Activated CD8-positive, alpha-beta memory T cell treated with anti-CD3 and anti-CD28 coated beads, Interleukin-2, amount 10 ng/mL, durations not matched to agents 7 days and 5 days (primary cell): ENCODE results near the gene SLFN5. TPM values are rescaled to one million over a fixed set of nuclear protein-coding genes. Genes with fewer than 3 reads are reported as not detected.
"Not testable (repeated sequence)": the region's sequence is repeated elsewhere in the genome, so short reads cannot be mapped to it uniquely, and the experiment has no call there.

Source experiments
- ATAC-seq: fragments of 150-1000 bp; cut with Tn5 transposase; one replicate; pipeline ENCODE4 v1.10.0; 2021; ENCODE audit warnings: moderate library complexity
- CTCF ChIA-PET: fragments of 350-600 bp; sonication (Branson Sonifier 250); formaldehyde crosslinking; loops from one replicate; lab custom pipeline; 2021; ENCODE audit warnings: antibody characterized with exemption; lab: Charles Lee
- DNase-seq: peaks from one replicate; pipeline ENCODE4 v3.0.0-alpha.2; 2020
- H3K27ac Mint-ChIP-seq: one replicate; pipeline ENCODE4 v1.8.0; 2021; ENCODE audit warnings: mild to moderate bottlenecking, mixed read lengths
- H3K27me3 Mint-ChIP-seq: one replicate; pipeline ENCODE4 v1.8.0; 2021; ENCODE audit warnings: mixed read lengths
- H3K36me3 Mint-ChIP-seq: one replicate; pipeline ENCODE4 v1.8.0; 2021; ENCODE audit warnings: mild to moderate bottlenecking, mixed read lengths
- H3K4me1 Mint-ChIP-seq: one replicate; pipeline ENCODE4 v1.8.0; 2021; ENCODE audit warnings: mixed read lengths
- H3K4me3 Mint-ChIP-seq: one replicate; pipeline ENCODE4 v1.8.0; 2021; ENCODE audit warnings: mild to moderate bottlenecking, moderate library complexity, mixed read lengths
- H3K9me3 Mint-ChIP-seq: one replicate; pipeline ENCODE4 v1.8.0; 2022; ENCODE audit warnings: low read depth, mixed read lengths
- total RNA-seq, 2 experiments: library from RNA; stranded (reverse); gene quantifications; one replicate each; pipeline ENCODE4 v1.2.3, GENCODE V29; 2021

The SLFN5 gene
- total RNA-seq, 2 experiments from 2014 or later: 158 to 193 TPM

DNA sequence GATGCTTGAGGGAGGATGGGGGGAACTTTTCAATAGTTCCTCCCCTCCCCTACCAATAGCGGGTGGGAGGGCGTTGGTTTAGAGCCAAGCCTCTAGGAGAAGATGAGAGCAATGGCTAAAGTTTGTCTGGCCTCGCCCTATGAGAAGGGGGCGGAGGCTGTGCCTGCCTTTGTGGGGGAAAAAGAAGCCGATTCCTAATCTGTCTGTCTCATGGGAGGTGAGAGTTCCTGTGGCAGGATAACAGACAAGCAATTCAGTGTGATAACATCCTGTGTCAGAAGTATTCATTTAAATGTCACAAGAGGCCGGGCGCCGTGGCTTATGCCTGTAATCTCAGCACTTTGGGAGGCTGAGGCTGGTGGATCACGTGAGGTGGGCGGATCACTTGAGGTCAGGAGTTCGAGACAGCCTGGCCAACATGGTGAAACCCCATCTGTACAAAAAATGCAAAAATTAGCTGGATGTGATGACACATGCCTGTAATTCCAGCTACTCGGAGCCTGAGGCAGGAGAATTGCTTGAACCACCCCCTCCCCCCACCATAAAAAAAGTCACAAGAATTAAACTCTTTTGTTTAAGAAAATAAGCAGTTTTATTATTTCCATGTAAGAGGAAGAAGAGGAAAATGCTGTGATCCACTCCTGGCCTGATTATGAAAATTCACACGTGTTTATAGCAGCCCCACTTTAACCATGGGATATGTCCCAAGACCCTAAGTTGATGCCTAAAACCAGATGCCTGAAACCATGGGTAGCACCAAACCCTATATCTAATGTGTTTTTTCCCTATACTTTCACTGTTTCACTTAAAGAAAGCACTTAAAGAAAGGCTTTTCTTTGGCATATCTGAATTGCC is 1.7 kb downstream of the SLFN5 start:
- peak overlapping the region; percentile 100 for H3K4me3 Mint-ChIP-seq
- H3K4me1 Mint-ChIP-seq: peaks cover 64% of the 10 kb centered on the region
- no peaks in the 10 kb centered on the region for H3K9me3 Mint-ChIP-seq
- H3K27me3 Mint-ChIP-seq: no peaks in the 10 kb centered on the region
- H3K27ac Mint-ChIP-seq: peak overlapping the region; percentile 99
- peaks cover 74% of the 10 kb centered on the region for H3K36me3 Mint-ChIP-seq
- ATAC-seq (peak; percentile 52), DNase-seq (peak; percentile 93)
- CTCF ChIA-PET: interaction anchor here (0.9 to 6.2 kb wide), 2 partner anchors 31 to 293 kb away, joined by 3 to 58 read pairs; partner anchors contain the start of gene SLFN12L

DNA sequence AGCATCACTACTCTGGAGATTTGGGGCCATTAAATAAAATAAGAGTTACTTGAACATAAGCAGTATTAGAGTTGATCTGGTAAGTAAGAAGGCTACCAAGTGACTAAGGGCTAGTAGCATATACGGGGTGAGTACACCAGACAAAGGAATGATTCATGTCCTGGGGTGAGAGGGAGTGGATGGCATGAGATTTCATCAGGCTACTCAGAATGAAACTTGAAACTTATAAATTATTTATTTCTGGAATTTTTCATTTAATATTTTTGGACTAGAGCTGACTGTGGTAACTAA is 2.3 kb downstream of the SLFN5 start:
- Mint-ChIP-seq H3K4me3 (peak overlapping the region; percentile 100), H3K9me3 (no peaks in the 10 kb centered on the region), H3K27ac (peak overlapping the region; percentile 99), H3K27me3 (no peaks in the 10 kb centered on the region), H3K4me1 (peaks cover 64% of the 10 kb centered on the region), H3K36me3 (peaks cover 75% of the 10 kb centered on the region)
- CTCF ChIA-PET: no interaction called here
- ATAC-seq (no peak), DNase-seq (no peak)

DNA sequence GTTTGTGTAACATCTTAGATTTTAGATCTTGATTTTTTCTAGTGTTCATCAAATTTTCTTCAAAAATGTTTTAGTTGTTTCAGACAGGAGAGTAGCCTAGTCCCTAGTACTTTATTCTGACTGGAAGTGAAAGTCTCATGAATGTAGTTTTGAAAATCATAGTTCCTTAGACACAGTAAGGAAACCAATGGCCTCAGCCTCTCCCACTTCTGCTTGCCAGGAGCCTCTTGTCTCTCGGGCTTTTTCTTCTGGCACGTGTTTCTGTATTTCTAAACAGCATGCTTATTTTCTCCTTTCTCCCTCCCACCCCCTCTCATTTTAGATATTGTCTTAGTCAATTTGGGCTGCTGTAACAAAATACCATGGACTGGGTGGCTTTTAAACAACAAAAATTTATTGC is 9.8 kb downstream of the SLFN5 start:
- H3K4me3 Mint-ChIP-seq: no peak overlapping the region
- DNase-seq (no peak), ATAC-seq (no peak)
- no peaks in the 10 kb centered on the region for H3K27me3 Mint-ChIP-seq
- H3K4me1 Mint-ChIP-seq: peaks cover 77% of the 10 kb centered on the region
- no peaks in the 10 kb centered on the region for H3K9me3 Mint-ChIP-seq
- peak overlapping the region; percentile 32 for H3K27ac Mint-ChIP-seq
- H3K36me3 Mint-ChIP-seq: peaks cover 76% of the 10 kb centered on the region
- CTCF ChIA-PET: no interaction called here

DNA sequence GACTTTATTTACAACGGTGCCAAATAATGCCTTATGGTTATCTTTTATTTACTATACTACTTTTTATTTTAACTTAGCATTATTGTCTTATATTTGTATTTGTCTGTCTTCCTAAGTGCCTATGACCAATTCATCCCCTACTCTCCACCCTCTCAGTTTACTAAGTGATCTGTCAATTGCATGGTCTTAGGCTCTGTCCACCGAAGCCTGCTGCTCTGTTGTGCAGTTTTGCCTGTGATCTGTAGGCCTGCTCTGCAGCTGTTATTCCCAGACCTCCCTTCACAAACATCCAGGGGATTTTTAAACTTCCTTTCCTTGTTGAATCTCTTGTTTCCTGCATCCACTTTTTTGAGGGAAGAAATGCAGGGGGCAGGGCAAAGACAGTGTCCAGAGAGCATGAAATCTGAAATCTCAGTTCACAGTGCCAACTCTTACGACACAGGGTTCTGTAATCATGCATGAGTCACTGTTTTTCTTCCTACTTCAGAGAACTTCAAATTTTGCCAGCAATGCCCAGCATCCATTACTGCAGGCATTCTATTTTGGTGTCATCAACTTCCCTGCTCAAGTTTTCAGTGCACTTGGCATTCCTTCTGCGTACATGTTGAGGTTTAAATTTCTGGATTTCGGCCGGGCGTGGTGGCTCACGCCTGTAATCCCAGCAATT is 11.4 kb downstream of the SLFN5 start:
- no peaks in the 10 kb centered on the region for H3K9me3 Mint-ChIP-seq
- CTCF ChIA-PET: no interaction called here
- H3K36me3 Mint-ChIP-seq: peaks cover 77% of the 10 kb centered on the region
- ATAC-seq: no peak
- H3K4me3 Mint-ChIP-seq: no peak overlapping the region
- no peaks in the 10 kb centered on the region for H3K27me3 Mint-ChIP-seq
- peaks cover 73% of the 10 kb centered on the region for H3K4me1 Mint-ChIP-seq
- H3K27ac Mint-ChIP-seq: no peak overlapping the region
- no peak for DNase-seq

- Mint-ChIP-seq H3K27ac (no peak overlapping the region), H3K4me3 (no peak overlapping the region), H3K9me3 (no peaks in the 10 kb centered on the region), H3K27me3 (no peaks in the 10 kb centered on the region), H3K36me3 (peaks cover 77% of the 10 kb centered on the region), H3K4me1 (peaks cover 70% of the 10 kb centered on the region)
- CTCF ChIA-PET: no interaction called here
- DNase-seq (no peak), ATAC-seq (no peak)
Observed at GRCh38 chr17:35255316-35255715, 12.4 kb downstream of the SLFN5 start.

GRCh38 chr17:35256629-35257028 is 13.8 kb downstream of the SLFN5 start:
- H3K27ac Mint-ChIP-seq: no peak overlapping the region
- no peaks in the 10 kb centered on the region for H3K9me3 Mint-ChIP-seq
- CTCF ChIA-PET: interaction anchor here (1.2 kb wide), 1 partner anchor 9 kb away, joined by 4 read pairs; no protein-coding TSS in a partner anchor
- no peak overlapping the region for H3K4me3 Mint-ChIP-seq
- no peaks in the 10 kb centered on the region for H3K27me3 Mint-ChIP-seq
- no peak for DNase-seq
- H3K4me1 Mint-ChIP-seq: peaks cover 64% of the 10 kb centered on the region
- no peak for ATAC-seq
- H3K36me3 Mint-ChIP-seq: peaks cover 78% of the 10 kb centered on the region

DNA sequence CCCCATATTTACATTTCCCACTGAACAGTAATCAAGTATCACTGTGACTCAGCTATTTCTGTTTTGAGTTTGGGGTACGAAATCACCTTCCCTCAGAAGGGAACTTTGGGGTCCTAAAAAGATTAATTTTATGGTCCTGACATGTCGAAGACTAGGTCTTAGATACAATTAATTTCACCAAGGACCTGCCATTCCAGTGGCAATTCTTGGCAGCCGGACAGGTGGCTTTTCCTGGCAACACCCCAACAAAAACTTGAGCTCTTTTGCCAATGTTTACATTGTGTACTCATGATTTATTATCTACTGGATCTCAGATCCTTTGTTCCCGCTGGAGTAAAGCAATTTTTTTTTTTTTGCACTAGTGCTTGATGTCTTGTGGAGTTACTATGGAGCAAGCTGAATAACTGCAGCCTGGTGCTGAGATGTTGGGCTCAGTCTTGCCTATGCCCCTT is 14.4 kb downstream of the SLFN5 start:
- ATAC-seq (no peak), DNase-seq (no peak)
- H3K4me3 Mint-ChIP-seq: no peak overlapping the region
- H3K9me3 Mint-ChIP-seq: no peaks in the 10 kb centered on the region
- peaks cover 76% of the 10 kb centered on the region for H3K36me3 Mint-ChIP-seq
- H3K27ac Mint-ChIP-seq: peak overlapping the region; percentile 40
- H3K4me1 Mint-ChIP-seq: peaks cover 60% of the 10 kb centered on the region
- CTCF ChIA-PET: interaction anchor here (1.0 to 1.2 kb wide), 2 partner anchors 10 to 356 kb away, joined by 3 to 4 read pairs; no protein-coding TSS in a partner anchor
- H3K27me3 Mint-ChIP-seq: no peaks in the 10 kb centered on the region

DNA sequence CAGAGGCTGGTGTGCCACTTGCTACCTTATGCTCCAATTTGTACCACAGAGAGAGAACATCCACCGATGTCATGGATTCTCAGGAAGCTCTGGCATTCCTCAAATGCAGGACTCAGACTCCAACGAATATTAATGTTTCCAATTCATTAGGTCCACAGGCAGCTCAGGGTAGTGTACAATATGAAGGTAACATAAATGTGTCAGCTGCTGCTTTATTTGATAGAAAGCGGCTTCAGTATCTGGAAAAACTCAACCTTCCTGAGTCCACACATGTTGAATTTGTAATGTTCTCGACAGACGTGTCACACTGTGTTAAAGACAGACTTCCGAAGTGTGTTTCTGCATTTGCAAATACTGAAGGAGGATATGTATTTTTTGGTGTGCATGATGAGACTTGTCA is 16.1 kb downstream of the SLFN5 start:
- DNase-seq (no peak), ATAC-seq (no peak)
- Mint-ChIP-seq H3K27ac (no peak overlapping the region), H3K4me1 (peaks cover 50% of the 10 kb centered on the region), H3K36me3 (peaks cover 80% of the 10 kb centered on the region), H3K9me3 (no peaks in the 10 kb centered on the region), H3K4me3 (no peak overlapping the region), H3K27me3 (no peaks in the 10 kb centered on the region)
- CTCF ChIA-PET: interaction anchor here (0.7 kb wide), 1 partner anchor 136 kb away, joined by 3 read pairs; no protein-coding TSS in a partner anchor

DNA sequence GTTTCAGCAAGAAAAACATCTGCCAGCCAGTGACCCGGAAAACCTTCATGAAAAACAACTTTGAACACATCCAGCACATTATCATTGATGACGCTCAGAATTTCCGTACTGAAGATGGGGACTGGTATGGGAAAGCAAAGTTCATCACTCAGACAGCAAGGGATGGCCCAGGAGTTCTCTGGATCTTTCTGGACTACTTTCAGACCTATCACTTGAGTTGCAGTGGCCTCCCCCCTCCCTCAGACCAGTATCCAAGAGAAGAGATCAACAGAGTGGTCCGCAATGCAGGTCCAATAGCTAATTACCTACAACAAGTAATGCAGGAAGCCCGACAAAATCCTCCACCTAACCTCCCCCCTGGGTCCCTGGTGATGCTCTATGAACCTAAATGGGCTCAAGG is 22.2 kb downstream of the SLFN5 start:
- no peaks in the 10 kb centered on the region for H3K27me3 Mint-ChIP-seq
- peaks cover 34% of the 10 kb centered on the region for H3K4me1 Mint-ChIP-seq
- ATAC-seq (no peak), DNase-seq (no peak)
- CTCF ChIA-PET: no interaction called here
- no peaks in the 10 kb centered on the region for H3K9me3 Mint-ChIP-seq
- no peak overlapping the region for H3K27ac Mint-ChIP-seq
- no peak overlapping the region for H3K4me3 Mint-ChIP-seq
- peaks cover 72% of the 10 kb centered on the region for H3K36me3 Mint-ChIP-seq

DNA sequence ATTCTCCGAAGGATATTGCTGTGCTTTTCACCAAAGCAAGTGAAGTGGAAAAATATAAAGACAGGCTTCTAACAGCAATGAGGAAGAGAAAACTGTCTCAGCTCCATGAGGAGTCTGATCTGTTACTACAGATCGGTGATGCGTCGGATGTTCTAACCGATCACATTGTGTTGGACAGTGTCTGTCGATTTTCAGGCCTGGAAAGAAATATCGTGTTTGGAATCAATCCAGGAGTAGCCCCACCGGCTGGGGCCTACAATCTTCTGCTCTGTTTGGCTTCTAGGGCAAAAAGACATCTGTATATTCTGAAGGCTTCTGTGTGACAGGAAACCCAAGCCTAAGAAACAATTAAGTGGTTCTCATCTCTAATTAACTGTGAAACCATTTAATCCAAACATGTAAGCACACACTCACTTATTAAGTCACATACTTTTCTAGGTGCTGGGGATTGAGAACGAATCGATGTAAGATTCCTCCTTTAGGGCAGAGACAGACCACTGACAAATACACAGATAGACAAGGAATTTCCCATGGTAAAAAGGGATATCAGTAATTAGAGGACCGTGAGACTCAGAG is 22.8 kb downstream of the SLFN5 start:
- CTCF ChIA-PET: no interaction called here
- Mint-ChIP-seq H3K27me3 (no peaks in the 10 kb centered on the region), H3K27ac (no peak overlapping the region), H3K4me3 (no peak overlapping the region), H3K4me1 (peaks cover 34% of the 10 kb centered on the region), H3K36me3 (peaks cover 71% of the 10 kb centered on the region), H3K9me3 (no peaks in the 10 kb centered on the region)
- ATAC-seq (no peak), DNase-seq (no peak)

- CTCF ChIA-PET: interaction anchor here (1.4 kb wide), 1 partner anchor 473 kb away, joined by 4 read pairs; no protein-coding TSS in a partner anchor
Observed at GRCh38 chr17:35274167-35275066, 31.5 kb downstream of the SLFN5 start.

DNA sequence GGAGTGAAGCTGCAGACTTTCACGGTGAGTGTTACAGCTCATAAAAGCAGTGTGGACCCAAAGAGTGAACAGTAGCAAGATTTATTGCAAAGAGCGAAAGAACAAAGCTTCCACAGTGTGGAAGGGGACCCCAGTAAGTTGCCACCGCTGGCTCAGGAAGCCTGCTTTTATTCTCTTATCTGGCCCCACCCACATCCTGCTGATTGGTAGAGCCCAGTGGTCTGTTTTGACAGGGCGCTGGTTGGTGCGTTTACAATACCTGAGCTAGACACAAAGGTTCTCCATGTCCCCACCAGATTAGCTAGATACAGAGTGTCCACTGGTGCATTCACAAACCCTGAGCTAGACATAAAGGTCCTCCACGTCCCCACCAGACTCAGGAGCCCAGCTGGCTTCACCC is 35.6 kb downstream of the SLFN5 start:
- H3K4me3 Mint-ChIP-seq, DNase-seq, ATAC-seq, CTCF ChIA-PET, H3K27ac Mint-ChIP-seq, H3K9me3 Mint-ChIP-seq, H3K36me3 Mint-ChIP-seq, H3K27me3 Mint-ChIP-seq: not testable (repeated sequence)
- peaks cover 13% of the 10 kb centered on the region for H3K4me1 Mint-ChIP-seq

More at GRCh38 chr17:35274167-35275066, 31.5 kb downstream of the SLFN5 start:
- not testable (repeated sequence) for H3K27me3 Mint-ChIP-seq, H3K9me3 Mint-ChIP-seq, H3K4me3 Mint-ChIP-seq, H3K27ac Mint-ChIP-seq, ATAC-seq
- peak; percentile 44 for DNase-seq
- Mint-ChIP-seq H3K36me3 (peaks cover 22% of the 10 kb centered on the region), H3K4me1 (peaks cover 15% of the 10 kb centered on the region)

DNA sequence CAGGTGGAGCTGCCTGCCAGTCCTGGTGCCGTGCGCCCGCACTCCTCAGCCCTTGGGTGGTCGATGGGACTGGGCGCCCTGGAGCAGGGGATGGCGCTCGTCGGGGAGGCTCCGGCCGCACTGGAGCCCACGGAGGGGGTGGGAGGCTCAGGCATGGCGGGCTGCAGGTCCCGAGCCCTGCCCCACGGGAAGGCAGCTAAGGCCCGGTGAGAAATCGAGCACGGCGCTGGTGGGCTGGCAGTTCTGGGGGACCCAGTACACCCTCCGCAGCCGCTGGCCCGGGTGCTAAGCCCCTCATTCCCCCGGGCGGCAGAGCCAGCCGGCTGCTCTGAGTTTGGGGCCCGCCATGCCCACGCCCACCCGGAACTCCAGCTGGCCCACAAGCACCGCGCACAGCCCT is 36.0 kb downstream of the SLFN5 start:
- H3K4me3 Mint-ChIP-seq, CTCF ChIA-PET, H3K36me3 Mint-ChIP-seq, H3K27me3 Mint-ChIP-seq, DNase-seq, H3K9me3 Mint-ChIP-seq, ATAC-seq, H3K27ac Mint-ChIP-seq: not testable (repeated sequence)
- peaks cover 11% of the 10 kb centered on the region for H3K4me1 Mint-ChIP-seq
